ENCODE data around the gene GIMAP6. TPM values are rescaled to one million over a fixed set of nuclear protein-coding genes. Genes with fewer than 3 reads are reported as not detected.
"Not testable (repeated sequence)": the region's sequence is repeated elsewhere in the genome, so short reads cannot be mapped to it uniquely, and the experiment has no call there.

GIMAP6 gene
- total RNA-seq, 1 donor from 2014 or later, result 37.6 TPM

- intact Hi-C loops (cut with DNase I), result no loop called here
- TF ChIP-seq, protein P1, sequence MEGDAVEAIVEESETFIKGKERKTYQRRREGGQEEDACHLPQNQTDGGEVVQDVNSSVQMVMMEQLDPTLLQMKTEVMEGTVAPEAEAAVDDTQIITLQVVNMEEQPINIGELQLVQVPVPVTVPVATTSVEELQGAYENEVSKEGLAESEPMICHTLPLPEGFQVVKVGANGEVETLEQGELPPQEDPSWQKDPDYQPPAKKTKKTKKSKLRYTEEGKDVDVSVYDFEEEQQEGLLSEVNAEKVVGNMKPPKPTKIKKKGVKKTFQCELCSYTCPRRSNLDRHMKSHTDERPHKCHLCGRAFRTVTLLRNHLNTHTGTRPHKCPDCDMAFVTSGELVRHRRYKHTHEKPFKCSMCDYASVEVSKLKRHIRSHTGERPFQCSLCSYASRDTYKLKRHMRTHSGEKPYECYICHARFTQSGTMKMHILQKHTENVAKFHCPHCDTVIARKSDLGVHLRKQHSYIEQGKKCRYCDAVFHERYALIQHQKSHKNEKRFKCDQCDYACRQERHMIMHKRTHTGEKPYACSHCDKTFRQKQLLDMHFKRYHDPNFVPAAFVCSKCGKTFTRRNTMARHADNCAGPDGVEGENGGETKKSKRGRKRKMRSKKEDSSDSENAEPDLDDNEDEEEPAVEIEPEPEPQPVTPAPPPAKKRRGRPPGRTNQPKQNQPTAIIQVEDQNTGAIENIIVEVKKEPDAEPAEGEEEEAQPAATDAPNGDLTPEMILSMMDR (IDR thresholded peaks at IDR 0.05), result no peak
- Histone ChIP-seq H3K27me3 (no peaks in the 10 kb centered on the region), H3K4me1 (no peaks in the 10 kb centered on the region), H3K4me3 (no peak overlapping the region), H3K36me3 (no peaks in the 10 kb centered on the region), H3K27ac (no peak overlapping the region), H3K9me3 (no peaks in the 10 kb centered on the region)
- no peak for DNase-seq (ENCODE audit: low spot score in 2 of 2)
Measured at GRCh38 chr7:150668472-150668911, 36.3 kb upstream of the GIMAP6 start.

GRCh38 chr7:150666412-150666811, 34.2 kb upstream of the GIMAP6 start:
- H3K4me1 ChIP-seq, result no peaks in the 10 kb centered on the region
- H3K9me3 ChIP-seq, result no peaks in the 10 kb centered on the region
- H3K27ac ChIP-seq, result no peak overlapping the region
- intact Hi-C loops (cut with DNase I), result no loop called here
- TF ChIP-seq, protein P1 (IDR thresholded peaks at IDR 0.05), result no peak
- DNase-seq (ENCODE audit: low spot score in 2 of 2), result no peak
- no peaks in the 10 kb centered on the region for H3K36me3 ChIP-seq
- H3K4me3 ChIP-seq, result no peak overlapping the region
- no peaks in the 10 kb centered on the region for H3K27me3 ChIP-seq

GRCh38 chr7:150665896-150666295, 33.7 kb upstream of the GIMAP6 start:
- intact Hi-C loops (cut with DNase I), result no loop called here
- Histone ChIP-seq H3K4me3 (no peak overlapping the region), H3K27me3 (no peaks in the 10 kb centered on the region), H3K9me3 (no peaks in the 10 kb centered on the region), H3K36me3 (no peaks in the 10 kb centered on the region), H3K27ac (no peak overlapping the region), H3K4me1 (no peaks in the 10 kb centered on the region)
- TF ChIP-seq, protein P1 (IDR thresholded peaks at IDR 0.05), result no peak
- DNase-seq (ENCODE audit: low spot score in 2 of 2), result no peak

- DNase-seq (ENCODE audit: low spot score in 2 of 2), result no peak
- no peak overlapping the region for H3K27ac ChIP-seq
- no peak overlapping the region for H3K4me3 ChIP-seq
- no peaks in the 10 kb centered on the region for H3K9me3 ChIP-seq
- no peaks in the 10 kb centered on the region for H3K27me3 ChIP-seq
- no peaks in the 10 kb centered on the region for H3K36me3 ChIP-seq
- H3K4me1 ChIP-seq, result no peaks in the 10 kb centered on the region
- TF ChIP-seq, protein P1 (IDR thresholded peaks at IDR 0.05), result no peak
- intact Hi-C loops (cut with DNase I), result no loop called here
Measured at GRCh38 chr7:150665089-150665748, 33.0 kb upstream of the GIMAP6 start.

DNA sequence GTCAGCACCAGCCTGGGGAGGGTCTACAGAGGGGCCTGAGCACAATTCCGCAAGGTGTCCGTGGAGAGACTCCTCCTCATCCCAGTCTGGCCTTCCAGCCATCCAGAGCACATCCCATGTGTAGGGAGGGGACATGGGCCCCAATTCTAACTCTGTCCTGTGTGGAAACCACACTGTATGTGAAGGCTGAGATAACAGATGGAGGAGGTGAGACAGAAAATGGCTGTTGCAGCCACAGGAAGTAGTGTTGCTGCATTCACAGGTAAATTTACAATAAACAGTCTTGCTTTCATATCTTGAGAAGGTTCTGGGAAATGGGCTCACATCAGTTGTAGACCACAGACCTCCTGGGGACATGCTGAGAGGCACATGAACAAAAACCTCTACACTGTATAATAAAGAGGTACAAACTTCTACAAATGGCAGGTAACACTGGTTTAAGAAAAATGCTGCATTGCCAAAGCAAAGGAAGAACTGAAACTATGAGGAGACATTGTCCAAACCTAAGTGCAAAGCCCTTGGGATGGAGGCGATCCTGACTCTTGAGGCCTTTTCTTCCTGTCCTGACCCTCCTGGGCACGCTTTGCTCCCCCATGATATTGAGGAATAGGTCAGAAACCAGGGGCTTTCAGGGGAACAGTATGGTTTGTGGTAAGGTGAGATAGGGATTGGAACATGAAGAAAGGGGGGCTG, 31.8 kb upstream of the GIMAP6 start:
- DNase-seq (ENCODE audit: low spot score in 2 of 2), result no peak
- Histone ChIP-seq H3K36me3 (no peaks in the 10 kb centered on the region), H3K9me3 (no peaks in the 10 kb centered on the region), H3K4me3 (no peak overlapping the region), H3K4me1 (no peaks in the 10 kb centered on the region), H3K27ac (no peak overlapping the region), H3K27me3 (no peaks in the 10 kb centered on the region)
- TF ChIP-seq, protein P1 (IDR thresholded peaks at IDR 0.05), result no peak
- intact Hi-C loops (cut with DNase I), result no loop called here

DNA sequence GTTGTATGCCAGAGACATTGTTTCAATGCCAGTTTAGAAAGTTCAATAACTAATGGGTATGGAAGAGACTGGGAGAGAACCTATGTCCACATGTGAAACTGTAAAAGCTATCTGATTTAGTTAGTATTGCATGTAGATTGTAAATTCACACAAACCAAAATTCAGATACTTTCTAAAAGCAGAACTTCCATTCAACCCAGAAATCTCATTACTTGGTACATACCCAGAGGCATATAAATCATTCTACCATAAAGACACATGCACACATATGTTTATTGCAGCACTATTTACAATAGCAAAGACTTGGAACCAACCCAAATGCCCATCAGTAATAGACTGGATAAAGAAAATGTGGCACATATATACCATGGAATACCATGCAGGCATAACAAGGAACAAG, 30.6 kb upstream of the GIMAP6 start:
- DNase-seq (ENCODE audit: low spot score in 2 of 2); H3K27ac ChIP-seq; H3K36me3 ChIP-seq; H3K4me3 ChIP-seq; H3K9me3 ChIP-seq; H3K4me1 ChIP-seq; H3K27me3 ChIP-seq; intact Hi-C loops (cut with DNase I): not testable (repeated sequence)
